ENCODE measurements around the gene PSMA7. TPM values are rescaled to one million over a fixed set of nuclear protein-coding genes. Genes with fewer than 3 reads are reported as not detected.

PSMA7 gene
- polyA plus RNA-seq, 1 donor (not counting 4 experiments of a cell fraction or from before 2014, with no cell fraction given) = 383 TPM

DNA sequence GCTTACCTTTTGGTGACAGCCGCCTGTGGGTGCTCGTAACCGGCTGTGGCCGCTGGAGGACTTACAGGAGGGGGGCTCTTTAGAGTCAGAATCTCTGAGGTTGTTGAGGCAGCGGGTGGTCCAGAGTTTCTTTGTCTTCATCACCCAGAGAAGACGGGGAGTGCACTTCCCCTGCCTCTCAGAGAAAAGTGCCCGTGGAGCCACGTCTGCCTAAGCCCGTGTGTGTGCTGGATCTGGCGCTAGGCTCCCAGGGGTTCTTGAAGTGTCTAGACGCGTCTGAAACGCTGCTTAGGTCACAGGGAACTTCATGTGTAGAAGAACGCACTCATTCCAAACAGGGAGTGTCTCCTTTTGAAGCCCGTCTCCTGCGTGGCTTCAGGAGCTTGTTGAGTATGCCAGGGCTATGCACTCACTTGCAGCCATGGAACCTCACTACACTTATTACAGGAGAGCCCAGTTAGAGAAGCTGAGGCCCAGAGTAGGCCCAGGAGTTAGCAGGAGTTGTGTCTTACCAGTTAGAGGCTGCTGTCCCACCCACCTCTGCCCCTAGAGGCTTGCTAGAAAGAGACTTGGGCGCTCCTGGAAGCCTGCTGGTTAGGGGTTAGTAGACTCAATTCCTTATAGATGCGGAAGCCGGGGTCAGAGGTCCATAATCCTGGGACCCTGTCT, 19.6 kb downstream of the PSMA7 start:
- Histone ChIP-seq H2AFZ (ENCODE audit: control insufficient read depth, low read length) (no peak overlapping the region), H3K79me2 (ENCODE audit: control insufficient read depth, insufficient read depth, low read length) (peaks cover 17% of the 10 kb centered on the region), H3K9ac (ENCODE audit: control insufficient read depth, extremely low read depth, insufficient read depth, low read length) (peak overlapping the region; percentile 78), H3K9me3 (ENCODE audit: control insufficient read depth, low read depth, low read length) (no peaks in the 10 kb centered on the region), H3K36me3 (ENCODE audit: control insufficient read depth in 2 of 2, extremely low read depth in 1 of 2, insufficient read depth in 2 of 2, low read length in 2 of 2) (peaks cover 22% of the 10 kb centered on the region in 2 experiments), H3K4me1 (ENCODE audit: control insufficient read depth, extremely low read depth, insufficient read depth, low read length) (peaks cover 8% of the 10 kb centered on the region), H3K27me3 (ENCODE audit: control insufficient read depth, extremely low read depth, insufficient read depth, low read length) (peaks cover 7% of the 10 kb centered on the region), H3K27ac (ENCODE audit: control insufficient read depth, insufficient read depth, low read length) (no peak overlapping the region), H4K20me1 (ENCODE audit: control insufficient read depth, extremely low read depth, insufficient read depth, low read length) (peaks cover 14% of the 10 kb centered on the region), H3K9me1 (ENCODE audit: control insufficient read depth, extremely low read depth, insufficient read depth, low read length) (no peaks in the 10 kb centered on the region), H3K4me3 (ENCODE audit: control insufficient read depth in 2 of 3, extremely low read depth in 1 of 3, insufficient read depth in 2 of 3, low read depth in 1 of 3, low read length in 3 of 3) (peak overlapping the region; percentile 50 to 66 (median 62)), H3K4me2 (ENCODE audit: control insufficient read depth, extremely low read depth, insufficient read depth, low read depth, low read length) (peak overlapping the region; percentile 93)
- FAIRE-seq = no peak
- no peak for DNase-seq (ENCODE audit: low read depth, low spot score)
- TF ChIP-seq, protein P1, sequence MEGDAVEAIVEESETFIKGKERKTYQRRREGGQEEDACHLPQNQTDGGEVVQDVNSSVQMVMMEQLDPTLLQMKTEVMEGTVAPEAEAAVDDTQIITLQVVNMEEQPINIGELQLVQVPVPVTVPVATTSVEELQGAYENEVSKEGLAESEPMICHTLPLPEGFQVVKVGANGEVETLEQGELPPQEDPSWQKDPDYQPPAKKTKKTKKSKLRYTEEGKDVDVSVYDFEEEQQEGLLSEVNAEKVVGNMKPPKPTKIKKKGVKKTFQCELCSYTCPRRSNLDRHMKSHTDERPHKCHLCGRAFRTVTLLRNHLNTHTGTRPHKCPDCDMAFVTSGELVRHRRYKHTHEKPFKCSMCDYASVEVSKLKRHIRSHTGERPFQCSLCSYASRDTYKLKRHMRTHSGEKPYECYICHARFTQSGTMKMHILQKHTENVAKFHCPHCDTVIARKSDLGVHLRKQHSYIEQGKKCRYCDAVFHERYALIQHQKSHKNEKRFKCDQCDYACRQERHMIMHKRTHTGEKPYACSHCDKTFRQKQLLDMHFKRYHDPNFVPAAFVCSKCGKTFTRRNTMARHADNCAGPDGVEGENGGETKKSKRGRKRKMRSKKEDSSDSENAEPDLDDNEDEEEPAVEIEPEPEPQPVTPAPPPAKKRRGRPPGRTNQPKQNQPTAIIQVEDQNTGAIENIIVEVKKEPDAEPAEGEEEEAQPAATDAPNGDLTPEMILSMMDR (optimal IDR thresholded peaks at IDR 0.05 in 1 of 3, IDR thresholded peaks at IDR 0.05 in 1 of 3, conservative IDR thresholded peaks at IDR 0.05 in 1 of 3; ENCODE audit: extremely low read depth in 1 of 3, insufficient read depth in 2 of 3, low read length in 3 of 3) = peak in 1 of 3 experiments; percentile 14
- no peak for TF ChIP-seq EZH2 (IDR thresholded peaks at IDR 0.05; ENCODE audit: low read length)
- dilution Hi-C loops (cut with MboI; ENCODE audit: extremely low pct_ligation_motif_present, low sequenced_read_pairs) = no loop called here

DNA sequence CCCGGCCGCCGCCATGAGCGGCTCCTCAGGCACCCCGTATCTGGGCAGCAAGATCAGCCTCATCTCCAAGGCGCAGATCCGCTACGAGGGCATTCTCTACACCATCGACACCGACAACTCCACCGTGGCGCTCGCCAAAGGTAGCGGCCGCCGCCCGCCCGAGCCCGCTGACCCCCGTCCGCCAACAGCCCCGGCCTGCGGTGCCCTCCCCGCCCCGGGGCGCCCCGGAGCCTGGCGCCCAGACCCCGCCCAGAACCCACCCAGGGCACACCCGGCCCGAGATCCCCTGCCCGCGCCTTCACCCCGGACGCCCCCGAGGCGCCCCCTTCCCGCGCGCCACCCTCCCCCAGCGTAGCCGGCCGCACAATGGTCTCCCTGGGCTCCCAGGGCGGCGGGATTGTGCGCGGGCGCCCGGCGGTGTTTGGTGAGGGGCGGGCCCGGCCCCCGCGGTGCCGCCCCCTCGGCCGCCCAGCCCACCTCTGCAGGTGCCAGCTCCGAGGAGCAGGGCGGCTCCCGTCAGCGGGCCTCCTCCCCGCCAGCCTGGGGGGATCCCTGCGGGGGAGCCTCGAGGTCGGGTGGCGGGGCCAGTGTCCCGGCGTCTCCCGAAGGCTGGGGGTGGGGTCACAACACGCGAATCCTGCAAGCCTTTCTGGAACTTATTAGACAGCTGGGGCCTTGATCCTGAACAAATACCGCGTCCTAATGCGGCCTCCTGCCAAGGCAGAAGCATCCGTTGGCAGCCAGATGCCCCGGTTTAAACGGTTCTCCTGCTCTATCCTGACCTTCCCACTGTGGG, 20.3 kb downstream of the PSMA7 start:
- peak overlapping the region; percentile 26 for H3K27ac ChIP-seq (ENCODE audit: control insufficient read depth, insufficient read depth, low read length)
- H3K9ac ChIP-seq (ENCODE audit: control insufficient read depth, extremely low read depth, insufficient read depth, low read length) = peak overlapping the region; percentile 78
- H3K9me3 ChIP-seq (ENCODE audit: control insufficient read depth, low read depth, low read length) = no peaks in the 10 kb centered on the region
- H3K9me1 ChIP-seq (ENCODE audit: control insufficient read depth, extremely low read depth, insufficient read depth, low read length) = no peaks in the 10 kb centered on the region
- H3K4me2 ChIP-seq (ENCODE audit: control insufficient read depth, extremely low read depth, insufficient read depth, low read depth, low read length) = peak overlapping the region; percentile 93
- peaks cover 14% of the 10 kb centered on the region for H4K20me1 ChIP-seq (ENCODE audit: control insufficient read depth, extremely low read depth, insufficient read depth, low read length)
- no peak for DNase-seq (ENCODE audit: low read depth, low spot score)
- peaks cover 15 to 18% of the 10 kb centered on the region in 2 experiments for H3K36me3 ChIP-seq (ENCODE audit: control insufficient read depth in 2 of 2, extremely low read depth in 1 of 2, insufficient read depth in 2 of 2, low read length in 2 of 2)
- peaks cover 13% of the 10 kb centered on the region for H3K27me3 ChIP-seq (ENCODE audit: control insufficient read depth, extremely low read depth, insufficient read depth, low read length)
- peak overlapping the region; percentile 70 for H2AFZ ChIP-seq (ENCODE audit: control insufficient read depth, low read length)
- no peak for FAIRE-seq
- dilution Hi-C loops (cut with MboI; ENCODE audit: extremely low pct_ligation_motif_present, low sequenced_read_pairs) = no loop called here
- H3K79me2 ChIP-seq (ENCODE audit: control insufficient read depth, insufficient read depth, low read length) = peaks cover 17% of the 10 kb centered on the region
- peaks cover 8% of the 10 kb centered on the region for H3K4me1 ChIP-seq (ENCODE audit: control insufficient read depth, extremely low read depth, insufficient read depth, low read length)
- peak overlapping the region; percentile 50 to 66 (median 62) for H3K4me3 ChIP-seq (ENCODE audit: control insufficient read depth in 2 of 3, extremely low read depth in 1 of 3, insufficient read depth in 2 of 3, low read depth in 1 of 3, low read length in 3 of 3)
- TF ChIP-seq, protein P1 (optimal IDR thresholded peaks at IDR 0.05 in 1 of 3, IDR thresholded peaks at IDR 0.05 in 1 of 3, conservative IDR thresholded peaks at IDR 0.05 in 1 of 3; ENCODE audit: extremely low read depth in 1 of 3, insufficient read depth in 2 of 3, low read length in 3 of 3) = no peak
- no peak for TF ChIP-seq EZH2 (IDR thresholded peaks at IDR 0.05; ENCODE audit: low read length)

Data from keratinocyte (primary cell).